Stomach (tissue), 4 donors: Measurements from ENCODE around the gene PTPRG.

Experiments
- EP300 ChIP-seq: sonication (generic); formaldehyde crosslinking; IDR thresholded peaks from one replicate; pipeline ENCODE4 v1.6.1; 2017; ENCODE audit warnings: antibody characterized with exemption
- POLR2A ChIP-seq, 4 donors: fragments of 450-650 bp; IDR thresholded peaks; one replicate each; pipeline ENCODE4 v1.6.1; 2016; ENCODE audit warnings: antibody characterized with exemption in 4 of 4, control low read depth in 2 of 4, mild to moderate bottlenecking in 1 of 4, moderate library complexity in 1 of 4
- POLR2AphosphoS5 ChIP-seq, 3 donors: sonication (generic); formaldehyde crosslinking; IDR thresholded peaks; one replicate each; pipeline ENCODE4 v1.6.1; 2016; ENCODE audit warnings: antibody characterized with exemption in 3 of 3
- TF ChIP-seq, protein P1 (sequence below), 7 experiments: fragments of 450-650 bp in 4 of 7; fragments of 200-600 bp in 3 of 7; sonication (generic) in 3 of 7; IDR thresholded peaks; one replicate each; pipeline ENCODE4 v1.5.1; 2016 to 2019; ENCODE audit warnings: antibody characterized with exemption in 7 of 7, control low read depth in 2 of 7, mild to moderate bottlenecking in 1 of 7

DNA sequence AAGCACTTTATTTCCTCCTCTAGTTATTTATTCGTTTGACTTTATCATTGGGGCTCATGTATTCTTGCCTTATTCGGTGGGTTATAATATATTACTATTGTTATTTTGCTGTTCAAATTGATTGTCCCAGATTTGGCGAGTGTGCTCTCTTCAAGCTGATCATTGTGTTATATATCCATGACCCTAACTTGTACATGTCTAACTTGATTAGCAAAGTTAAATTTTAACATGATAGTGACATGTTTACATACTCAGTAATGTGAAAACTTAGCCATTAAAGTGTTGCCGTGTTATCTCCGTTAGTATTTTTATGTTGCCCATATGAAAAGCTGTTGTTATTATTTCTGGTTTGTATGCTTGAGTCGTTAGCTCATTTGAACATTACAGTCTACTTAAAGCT, 327.9 kb downstream of the PTPRG start:
- TF ChIP-seq POLR2A (IDR thresholded peaks at IDR 0.05) = no peak
- TF ChIP-seq, protein P1, sequence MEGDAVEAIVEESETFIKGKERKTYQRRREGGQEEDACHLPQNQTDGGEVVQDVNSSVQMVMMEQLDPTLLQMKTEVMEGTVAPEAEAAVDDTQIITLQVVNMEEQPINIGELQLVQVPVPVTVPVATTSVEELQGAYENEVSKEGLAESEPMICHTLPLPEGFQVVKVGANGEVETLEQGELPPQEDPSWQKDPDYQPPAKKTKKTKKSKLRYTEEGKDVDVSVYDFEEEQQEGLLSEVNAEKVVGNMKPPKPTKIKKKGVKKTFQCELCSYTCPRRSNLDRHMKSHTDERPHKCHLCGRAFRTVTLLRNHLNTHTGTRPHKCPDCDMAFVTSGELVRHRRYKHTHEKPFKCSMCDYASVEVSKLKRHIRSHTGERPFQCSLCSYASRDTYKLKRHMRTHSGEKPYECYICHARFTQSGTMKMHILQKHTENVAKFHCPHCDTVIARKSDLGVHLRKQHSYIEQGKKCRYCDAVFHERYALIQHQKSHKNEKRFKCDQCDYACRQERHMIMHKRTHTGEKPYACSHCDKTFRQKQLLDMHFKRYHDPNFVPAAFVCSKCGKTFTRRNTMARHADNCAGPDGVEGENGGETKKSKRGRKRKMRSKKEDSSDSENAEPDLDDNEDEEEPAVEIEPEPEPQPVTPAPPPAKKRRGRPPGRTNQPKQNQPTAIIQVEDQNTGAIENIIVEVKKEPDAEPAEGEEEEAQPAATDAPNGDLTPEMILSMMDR (IDR thresholded peaks at IDR 0.05) = no peak
- no peak for TF ChIP-seq POLR2AphosphoS5 (IDR thresholded peaks at IDR 0.05)
- TF ChIP-seq EP300 = no peak
